ENCODE results near the gene ADPRS. TPM values are rescaled to one million over a fixed set of nuclear protein-coding genes. Genes with fewer than 3 reads are reported as not detected.

The ADPRS gene
- total RNA-seq, 1 donor from 2014 or later: 21.8 TPM

- no peak for DNase-seq (ENCODE audit: low spot score)
Measured at GRCh38 chr1:36107394-36107793, 18.7 kb downstream of the ADPRS start.

- no peak for DNase-seq (ENCODE audit: low spot score)
Measured at GRCh38 chr1:36108314-36108713, 19.6 kb downstream of the ADPRS start.

- no peak for DNase-seq (ENCODE audit: low spot score)
Measured at GRCh38 chr1:36109041-36109679, 20.5 kb downstream of the ADPRS start.

- no peak for DNase-seq (ENCODE audit: low spot score)
Measured at GRCh38 chr1:36111151-36111550, 22.5 kb downstream of the ADPRS start.

GRCh38 chr1:36112823-36113222 is 24.1 kb downstream of the ADPRS start:
- DNase-seq (ENCODE audit: low spot score): no peak

GRCh38 chr1:36114371-36114770 is 25.7 kb downstream of the ADPRS start:
- DNase-seq (ENCODE audit: low spot score): no peak

GRCh38 chr1:36115200-36115669 is 26.5 kb downstream of the ADPRS start:
- DNase-seq (ENCODE audit: low spot score): no peak

GRCh38 chr1:36115931-36116330 is 27.2 kb downstream of the ADPRS start:
- no peak for DNase-seq (ENCODE audit: low spot score)

- no peak for DNase-seq (ENCODE audit: low spot score)
Measured at GRCh38 chr1:36116901-36117300, 28.2 kb downstream of the ADPRS start.

GRCh38 chr1:36118447-36119204 is 29.9 kb downstream of the ADPRS start:
- no peak for DNase-seq (ENCODE audit: low spot score)

- no peak for DNase-seq (ENCODE audit: low spot score)
Measured at GRCh38 chr1:36119456-36119855, 30.8 kb downstream of the ADPRS start.

- no peak for DNase-seq (ENCODE audit: low spot score)
Measured at GRCh38 chr1:36122062-36123030, 33.7 kb downstream of the ADPRS start.

- no peak for DNase-seq (ENCODE audit: low spot score)
Measured at GRCh38 chr1:36123356-36123755, 34.7 kb downstream of the ADPRS start.

GRCh38 chr1:36124404-36125128 is 35.9 kb downstream of the ADPRS start:
- DNase-seq (ENCODE audit: low spot score): no peak

- DNase-seq (ENCODE audit: low spot score): no peak
Measured at GRCh38 chr1:36125129-36125991, 36.7 kb downstream of the ADPRS start, which contains the start of gene COL8A2. TSS of gene COL8A2 (minus strand) at chr1:36125222. CDS start at chr1:36100242, 24,980 bp downstream.

- DNase-seq (ENCODE audit: low spot score): no peak
Measured at GRCh38 chr1:36126005-36126716, 37.5 kb downstream of the ADPRS start.

GRCh38 chr1:36126797-36127500 is 38.3 kb downstream of the ADPRS start:
- DNase-seq (ENCODE audit: low spot score): no peak

GRCh38 chr1:36128126-36128904 is 39.6 kb downstream of the ADPRS start:
- DNase-seq (ENCODE audit: low spot score): no peak

All from mesenteric fat pad (tissue), 1 donor.